Measurements from ENCODE around the gene TBC1D20.
"Not testable (repeated sequence)": the region's sequence is repeated elsewhere in the genome, so short reads cannot be mapped to it uniquely, and the experiment has no call there.

TBC1D20 gene

GRCh38 chr20:479487-479886 lies 17.2 kb upstream of the TBC1D20 start:
- DNase-seq (ENCODE audit: extremely low read depth, low read depth), result no peak

GRCh38 chr20:478949-479429 lies 16.7 kb upstream of the TBC1D20 start:
- peak; percentile 56 for TF ChIP-seq CTCF (IDR thresholded peaks at IDR 0.05; ENCODE audit: low read depth, low read length)
- peak; percentile 30 for DNase-seq (ENCODE audit: extremely low read depth, low read depth)

More at GRCh38 chr20:479487-479886, 17.2 kb upstream of the TBC1D20 start:
- no peak for TF ChIP-seq CTCF (IDR thresholded peaks at IDR 0.05; ENCODE audit: low read depth, low read length)

GRCh38 chr20:478010-478948 lies 15.9 kb upstream of the TBC1D20 start:
- DNase-seq (ENCODE audit: extremely low read depth, low read depth), result peak; percentile 22

GRCh38 chr20:476561-477249 lies 14.4 kb upstream of the TBC1D20 start:
- not testable (repeated sequence) for DNase-seq (ENCODE audit: extremely low read depth, low read depth)

More at GRCh38 chr20:478010-478948, 15.9 kb upstream of the TBC1D20 start:
- no peak for TF ChIP-seq CTCF (IDR thresholded peaks at IDR 0.05; ENCODE audit: low read depth, low read length)

- TF ChIP-seq CTCF (IDR thresholded peaks at IDR 0.05; ENCODE audit: low read depth, low read length), result no peak
- no peak for DNase-seq (ENCODE audit: extremely low read depth, low read depth)
Measured at GRCh38 chr20:475463-476357, 13.4 kb upstream of the TBC1D20 start.

- no peak for DNase-seq (ENCODE audit: extremely low read depth, low read depth)
- TF ChIP-seq CTCF (IDR thresholded peaks at IDR 0.05; ENCODE audit: low read depth, low read length), result no peak
Measured at GRCh38 chr20:474581-474980, 12.2 kb upstream of the TBC1D20 start.

GRCh38 chr20:472889-473292 lies 10.6 kb upstream of the TBC1D20 start:
- TF ChIP-seq CTCF (IDR thresholded peaks at IDR 0.05; ENCODE audit: low read depth, low read length), result no peak

More at GRCh38 chr20:472889-473292, 10.6 kb upstream of the TBC1D20 start:
- no peak for DNase-seq (ENCODE audit: extremely low read depth, low read depth)
